GM18520 (cell line): ENCODE results near the gene RNF169.
A peak's percentile ranks its signal among the peaks of the same experiment; 100 is the strongest.
"Not testable (repeated sequence)": the region's sequence is repeated elsewhere in the genome, so short reads cannot be mapped to it uniquely, and the experiment has no call there.

Experiments
- ATAC-seq: cut with Tn5 transposase; IDR thresholded peaks from one replicate; pipeline ENCODE4 v1.9.1; 2021; ENCODE audit not compliant: unreplicated experiment

Gene RNF169

GRCh38 chr11:74729397-74729796, 19.3 kb upstream of the RNF169 start:
- ATAC-seq = no peak

GRCh38 chr11:74730571-74731260, 17.9 kb upstream of the RNF169 start:
- no peak for ATAC-seq

- ATAC-seq = no peak
These were observed 17.2 kb upstream of the RNF169 start, which contains the start of gene CHRDL2 for GRCh38 chr11:74731301-74732094. CHRDL2 (minus strand) TSS chr11:74731426; CDS start chr11:74730888, 538 bp downstream.

GRCh38 chr11:74734559-74734925, 14.1 kb upstream of the RNF169 start:
- ATAC-seq = no peak

GRCh38 chr11:74735365-74735928, 13.2 kb upstream of the RNF169 start:
- no peak for ATAC-seq

- no peak for ATAC-seq
These were observed 12.6 kb upstream of the RNF169 start for GRCh38 chr11:74736031-74736430.

- no peak for ATAC-seq
These were observed 8.9 kb upstream of the RNF169 start for GRCh38 chr11:74739546-74740270.

GRCh38 chr11:74742070-74742469, 6.6 kb upstream of the RNF169 start:
- no peak for ATAC-seq

- no peak for ATAC-seq
These were observed 5.0 kb upstream of the RNF169 start for GRCh38 chr11:74743640-74744039.

- ATAC-seq = no peak
These were observed 4.4 kb upstream of the RNF169 start for GRCh38 chr11:74744277-74744676.

- ATAC-seq = no peak
These were observed 1.8 kb upstream of the RNF169 start for GRCh38 chr11:74746868-74747267.

- peak; percentile 35 for ATAC-seq
These were observed 697 bp downstream of the RNF169 start for GRCh38 chr11:74749127-74749964.

- ATAC-seq = no peak
These were observed 1.3 kb downstream of the RNF169 start for GRCh38 chr11:74749965-74750296.

- ATAC-seq = not testable (repeated sequence)
These were observed 1.9 kb downstream of the RNF169 start for GRCh38 chr11:74750598-74750997.

GRCh38 chr11:74751303-74751702, 2.7 kb downstream of the RNF169 start:
- ATAC-seq = no peak

GRCh38 chr11:74754507-74755252, 6.0 kb downstream of the RNF169 start:
- no peak for ATAC-seq

- ATAC-seq = no peak
These were observed 6.8 kb downstream of the RNF169 start for GRCh38 chr11:74755395-74755995.

- ATAC-seq = no peak
These were observed 7.9 kb downstream of the RNF169 start for GRCh38 chr11:74756571-74756970.

- no peak for ATAC-seq
These were observed 18.3 kb downstream of the RNF169 start for GRCh38 chr11:74766905-74767304.
